H9 (cell line): Measurements from ENCODE around the gene CCNL1. TPM values are rescaled to one million over a fixed set of nuclear protein-coding genes. Genes with fewer than 3 reads are reported as not detected.

Experiments used
- DNase-seq: peaks from one replicate; pipeline ENCODE4 v3.0.0-alpha.2; 2017
- H2AFZ ChIP-seq: one replicate; pipeline ENCODE4 v1.6.1; 2013; ENCODE audit warnings: mild to moderate bottlenecking, low read length, control low read depth, moderate library complexity
- H2AK5ac ChIP-seq: 2 replicates; pipeline ENCODE4 v1.6.1; 2013; ENCODE audit warnings: low read length, control low read depth, mixed read lengths; ENCODE audit not compliant: insufficient read length
- H2BK120ac ChIP-seq: one replicate; pipeline ENCODE4 v1.6.1; 2013; ENCODE audit warnings: low read depth, mild to moderate bottlenecking, low read length, control low read depth, inconsistent platforms; ENCODE audit not compliant: poor library complexity, severe bottlenecking
- H2BK12ac ChIP-seq: 2 replicates; pipeline ENCODE4 v1.6.1; 2013; ENCODE audit warnings: low read length, control low read depth, mixed read lengths, low read depth; ENCODE audit not compliant: insufficient read length
- H2BK15ac ChIP-seq: 2 replicates; pipeline ENCODE4 v1.6.1; 2013; ENCODE audit warnings: low read depth, low read length, control low read depth
- H2BK20ac ChIP-seq: one replicate; pipeline ENCODE4 v1.6.1; 2013; ENCODE audit warnings: low read depth, mild to moderate bottlenecking, low read length, control low read depth, inconsistent platforms; ENCODE audit not compliant: poor library complexity, severe bottlenecking
- H2BK5ac ChIP-seq: 2 replicates; pipeline ENCODE4 v1.6.1; 2013; ENCODE audit warnings: low read length, control low read depth, mixed read lengths; ENCODE audit not compliant: insufficient read length
- H3K14ac ChIP-seq: 2 replicates; pipeline ENCODE4 v1.6.1; 2013; ENCODE audit warnings: low read length, control low read depth; ENCODE audit not compliant: insufficient read depth
- H3K18ac ChIP-seq: 2 replicates; pipeline ENCODE4 v1.6.1; 2013; ENCODE audit warnings: low read depth, mild to moderate bottlenecking, mixed read lengths, low read length, control low read depth; ENCODE audit not compliant: insufficient read length
- H3K23ac ChIP-seq: 2 replicates; pipeline ENCODE4 v1.6.1; 2013; ENCODE audit warnings: low read length, control low read depth, mixed read lengths, low read depth; ENCODE audit not compliant: insufficient read length
- H3K23me2 ChIP-seq: 2 replicates; pipeline ENCODE4 v1.6.1; 2013; ENCODE audit warnings: low read depth, mild to moderate bottlenecking, mixed read lengths, low read length, control low read depth; ENCODE audit not compliant: insufficient read length, poor library complexity, severe bottlenecking
- H3K27ac ChIP-seq: 2 replicates; pipeline ENCODE4 v1.5.1; 2013; ENCODE audit warnings: low read length, control low read depth, mixed read lengths, low read depth; ENCODE audit not compliant: insufficient read length
- H3K27me3 ChIP-seq: 2 replicates; pipeline ENCODE4 v1.6.1; 2013; ENCODE audit warnings: low read length, control low read depth, inconsistent platforms; ENCODE audit not compliant: insufficient read depth
- H3K4ac ChIP-seq: 2 replicates; pipeline ENCODE4 v1.6.1; 2013; ENCODE audit warnings: low read depth, mild to moderate bottlenecking, control low read depth, inconsistent platforms, low read length, moderate library complexity
- H3K4me1 ChIP-seq: 2 replicates; pipeline ENCODE4 v1.6.1; 2013; ENCODE audit warnings: low read length, control low read depth, inconsistent platforms; ENCODE audit not compliant: insufficient read depth
- H3K4me2 ChIP-seq: 2 replicates; pipeline ENCODE4 v1.6.1; 2013; ENCODE audit warnings: low read length, control low read depth, mixed read lengths; ENCODE audit not compliant: insufficient read length, insufficient read depth
- H3K56ac ChIP-seq: 2 replicates; pipeline ENCODE4 v1.6.1; 2013; ENCODE audit warnings: low read depth, mild to moderate bottlenecking, mixed read lengths, low read length, control low read depth; ENCODE audit not compliant: insufficient read length
- H3K79me1 ChIP-seq: 2 replicates; pipeline ENCODE4 v1.6.1; 2013; ENCODE audit warnings: low read depth, mild to moderate bottlenecking, moderate library complexity, low read length, control low read depth, inconsistent platforms; ENCODE audit not compliant: insufficient read depth, poor library complexity, severe bottlenecking
- H3K79me2 ChIP-seq: 2 replicates; pipeline ENCODE4 v1.6.1; 2013; ENCODE audit warnings: low read length, control low read depth, inconsistent platforms; ENCODE audit not compliant: insufficient read depth
- H3K9ac ChIP-seq: 2 replicates; pipeline ENCODE4 v1.6.1; 2013; ENCODE audit warnings: low read length, control low read depth, mixed read lengths; ENCODE audit not compliant: insufficient read length; ENCODE audit errors: extremely low read depth
- H3K9me3 ChIP-seq: one replicate; pipeline ENCODE4 v1.6.1; 2013; ENCODE audit warnings: low read depth, low read length, inconsistent platforms; ENCODE audit not compliant: control insufficient read depth
- H3T11ph ChIP-seq: one replicate; pipeline ENCODE4 v1.6.1; 2013; ENCODE audit warnings: mild to moderate bottlenecking, low read length, control low read depth, inconsistent platforms
- H4K20me1 ChIP-seq: one replicate; pipeline ENCODE4 v1.6.1; 2013; ENCODE audit not compliant: control insufficient read depth, insufficient read length, insufficient read depth
- H4K5ac ChIP-seq: 2 replicates; pipeline ENCODE4 v1.6.1; 2013; ENCODE audit warnings: low read depth, mild to moderate bottlenecking, mixed read lengths, low read length, control low read depth; ENCODE audit not compliant: insufficient read length
- H4K8ac ChIP-seq: replicated peaks from 2 replicates; pipeline ENCODE4 v1.6.1; 2013; ENCODE audit warnings: low read length, control low read depth, mixed read lengths, low read depth; ENCODE audit not compliant: insufficient read length
- H4K91ac ChIP-seq: 2 replicates; pipeline ENCODE4 v1.6.1; 2013; ENCODE audit warnings: low read depth, mild to moderate bottlenecking, moderate library complexity, mixed read lengths, low read length, control low read depth; ENCODE audit not compliant: insufficient read length
- H3K27ac Mint-ChIP-seq, 3 experiments: 2 replicates in 2 of 3; 3 replicates in 1 of 3; pipeline ENCODE4 v1.8.0; 2020 to 2021; ENCODE audit warnings: mixed read lengths in 3 of 3, mild to moderate bottlenecking in 1 of 3, moderate library complexity in 1 of 3
- H3K27me3 Mint-ChIP-seq: 2 replicates; pipeline ENCODE4 v1.8.0; 2021; ENCODE audit warnings: low read depth, mild to moderate bottlenecking, moderate library complexity, mixed read lengths
- H3K36me3 Mint-ChIP-seq, 3 experiments: 2 replicates in 2 of 3; 3 replicates in 1 of 3; pipeline ENCODE4 v1.8.0; 2020 to 2021; ENCODE audit warnings: low read depth in 3 of 3, mixed read lengths in 3 of 3; ENCODE audit not compliant: insufficient read depth in 1 of 3
- H3K4me1 Mint-ChIP-seq, 2 experiments: 2 replicates each; pipeline ENCODE4 v1.8.0; 2020; ENCODE audit warnings: mixed read lengths in 2 of 2
- H3K4me3 Mint-ChIP-seq, 2 experiments: 2 replicates in 1 of 2; 3 replicates in 1 of 2; pipeline ENCODE4 v1.8.0; 2020 to 2021; ENCODE audit warnings: mild to moderate bottlenecking in 2 of 2, mixed read lengths in 2 of 2, moderate library complexity in 1 of 2
- H3K9me3 Mint-ChIP-seq, 2 experiments: 2 replicates in 1 of 2; 3 replicates in 1 of 2; pipeline ENCODE4 v1.8.0; 2020; ENCODE audit warnings: mild to moderate bottlenecking in 2 of 2, mixed read lengths in 2 of 2, moderate library complexity in 1 of 2
- WGBS: extraction: QIAGEN DNeasy Blood & Tissue Kit; methylation state at CpG from one replicate; pipeline ENCODE4 v1.1.7; 2013; ENCODE audit warnings: missing lambda C conversion rate, low lambda C conversion rate, mixed read lengths; ENCODE audit not compliant: insufficient read length; ENCODE audit errors: extremely low coverage; 5-methylcytosine and 5-hydroxymethylcytosine counted together
- total RNA-seq: library from RNA; stranded (reverse); gene quantifications from 2 replicates; pipeline ENCODE4 v1.2.1, GENCODE V29; 2021
- TF ChIP-seq, protein P1 (sequence below): fragments of 200-600 bp; sonication (generic); conservative IDR thresholded peaks from 3 replicates; pipeline ENCODE4 v1.8.0; 2021; ENCODE audit warnings: antibody characterized with exemption, mild to moderate bottlenecking

Gene CCNL1
- total RNA-seq, 1 experiment from 2014 or later: 103 TPM

DNA sequence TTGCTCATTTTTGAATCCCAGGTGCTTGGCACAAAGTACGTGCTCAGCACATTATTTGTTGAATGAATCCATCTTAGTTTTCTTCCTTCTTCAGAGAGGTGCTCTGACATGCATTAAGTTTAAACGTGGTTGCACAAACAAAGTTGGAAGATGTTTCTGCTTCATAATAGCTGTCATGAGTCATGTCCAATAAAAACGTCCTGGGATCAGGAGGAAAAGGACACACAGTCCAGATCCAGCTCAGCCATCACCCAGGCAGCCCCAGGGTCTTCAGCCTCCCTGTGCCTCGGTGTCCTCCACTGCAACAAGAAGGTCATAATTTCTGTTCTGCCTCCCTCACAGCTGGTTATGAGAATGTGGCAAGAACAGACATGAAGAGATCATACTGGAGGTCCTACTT, 55.4 kb downstream of the CCNL1 start:
- no peaks in the 10 kb centered on the region for H3K27me3 Mint-ChIP-seq
- no peak overlapping the region for H2AFZ ChIP-seq
- no peak overlapping the region for H4K91ac ChIP-seq
- H3K27ac Mint-ChIP-seq: no peak overlapping the region
- H2BK120ac ChIP-seq: no peak overlapping the region
- H3K27me3 ChIP-seq: no peaks in the 10 kb centered on the region
- no peaks in the 10 kb centered on the region for H3K23me2 ChIP-seq
- WGBS: no CpG with 5 or more reads among the region's 4 CpGs
- no peaks in the 10 kb centered on the region for H3K9me3 ChIP-seq
- H3K56ac ChIP-seq: no peak overlapping the region
- H3K79me2 ChIP-seq: no peaks in the 10 kb centered on the region
- no peak overlapping the region for H3K4me3 Mint-ChIP-seq
- peaks cover 5% of the 10 kb centered on the region for H3K4me1 ChIP-seq
- no peak for DNase-seq
- no peak overlapping the region for H3K4ac ChIP-seq
- no peak overlapping the region for H3K4me2 ChIP-seq
- H3K36me3 Mint-ChIP-seq: no peaks in the 10 kb centered on the region
- H2BK5ac ChIP-seq: no peak overlapping the region
- H2AK5ac ChIP-seq: no peak overlapping the region
- H3T11ph ChIP-seq: no peak overlapping the region
- H3K18ac ChIP-seq: peak overlapping the region; percentile 80
- no peaks in the 10 kb centered on the region for H3K79me1 ChIP-seq
- H2BK20ac ChIP-seq: no peak overlapping the region
- no peaks in the 10 kb centered on the region for H4K20me1 ChIP-seq
- no peak overlapping the region for H3K9ac ChIP-seq
- no peak overlapping the region for H4K8ac ChIP-seq
- TF ChIP-seq, protein P1, sequence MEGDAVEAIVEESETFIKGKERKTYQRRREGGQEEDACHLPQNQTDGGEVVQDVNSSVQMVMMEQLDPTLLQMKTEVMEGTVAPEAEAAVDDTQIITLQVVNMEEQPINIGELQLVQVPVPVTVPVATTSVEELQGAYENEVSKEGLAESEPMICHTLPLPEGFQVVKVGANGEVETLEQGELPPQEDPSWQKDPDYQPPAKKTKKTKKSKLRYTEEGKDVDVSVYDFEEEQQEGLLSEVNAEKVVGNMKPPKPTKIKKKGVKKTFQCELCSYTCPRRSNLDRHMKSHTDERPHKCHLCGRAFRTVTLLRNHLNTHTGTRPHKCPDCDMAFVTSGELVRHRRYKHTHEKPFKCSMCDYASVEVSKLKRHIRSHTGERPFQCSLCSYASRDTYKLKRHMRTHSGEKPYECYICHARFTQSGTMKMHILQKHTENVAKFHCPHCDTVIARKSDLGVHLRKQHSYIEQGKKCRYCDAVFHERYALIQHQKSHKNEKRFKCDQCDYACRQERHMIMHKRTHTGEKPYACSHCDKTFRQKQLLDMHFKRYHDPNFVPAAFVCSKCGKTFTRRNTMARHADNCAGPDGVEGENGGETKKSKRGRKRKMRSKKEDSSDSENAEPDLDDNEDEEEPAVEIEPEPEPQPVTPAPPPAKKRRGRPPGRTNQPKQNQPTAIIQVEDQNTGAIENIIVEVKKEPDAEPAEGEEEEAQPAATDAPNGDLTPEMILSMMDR: no peak
- no peak overlapping the region for H2BK15ac ChIP-seq
- H3K23ac ChIP-seq: no peak overlapping the region
- H3K4me1 Mint-ChIP-seq: peaks cover 21 to 34% of the 10 kb centered on the region in 2 experiments
- H4K5ac ChIP-seq: no peak overlapping the region
- no peak overlapping the region; the same call in 1 of the 2 replicates for H3K14ac ChIP-seq
- H2BK12ac ChIP-seq: no peak overlapping the region
- H3K9me3 Mint-ChIP-seq: 0 out of 5 replicates have a peak, but pooled peaks cover 0 to 4% of the 10 kb centered on the region in 2 experiments
- H3K27ac ChIP-seq: no peak overlapping the region
